Mammary epithelial cell (primary cell): ENCODE results near the gene SUSD3.

Source experiments
- EZH2 ChIP-seq: IDR thresholded peaks from 2 replicates; pipeline ENCODE4 v1.6.1; 2012; ENCODE audit warnings: low read length, inconsistent platforms, borderline replicate concordance
- TF ChIP-seq, protein P1 (sequence below), 2 donors: IDR thresholded peaks in 1 of 2; conservative IDR thresholded peaks in 1 of 2; 2 replicates each; pipeline ENCODE4 v1.5.1; 2011 to 2012; ENCODE audit warnings: inconsistent platforms in 2 of 2, low read length in 2 of 2, mild to moderate bottlenecking in 2 of 2, control low read depth in 1 of 2, low read depth in 1 of 2; ENCODE audit not compliant: insufficient read depth in 1 of 2; ENCODE audit errors: extremely low read depth in 1 of 2

DNA sequence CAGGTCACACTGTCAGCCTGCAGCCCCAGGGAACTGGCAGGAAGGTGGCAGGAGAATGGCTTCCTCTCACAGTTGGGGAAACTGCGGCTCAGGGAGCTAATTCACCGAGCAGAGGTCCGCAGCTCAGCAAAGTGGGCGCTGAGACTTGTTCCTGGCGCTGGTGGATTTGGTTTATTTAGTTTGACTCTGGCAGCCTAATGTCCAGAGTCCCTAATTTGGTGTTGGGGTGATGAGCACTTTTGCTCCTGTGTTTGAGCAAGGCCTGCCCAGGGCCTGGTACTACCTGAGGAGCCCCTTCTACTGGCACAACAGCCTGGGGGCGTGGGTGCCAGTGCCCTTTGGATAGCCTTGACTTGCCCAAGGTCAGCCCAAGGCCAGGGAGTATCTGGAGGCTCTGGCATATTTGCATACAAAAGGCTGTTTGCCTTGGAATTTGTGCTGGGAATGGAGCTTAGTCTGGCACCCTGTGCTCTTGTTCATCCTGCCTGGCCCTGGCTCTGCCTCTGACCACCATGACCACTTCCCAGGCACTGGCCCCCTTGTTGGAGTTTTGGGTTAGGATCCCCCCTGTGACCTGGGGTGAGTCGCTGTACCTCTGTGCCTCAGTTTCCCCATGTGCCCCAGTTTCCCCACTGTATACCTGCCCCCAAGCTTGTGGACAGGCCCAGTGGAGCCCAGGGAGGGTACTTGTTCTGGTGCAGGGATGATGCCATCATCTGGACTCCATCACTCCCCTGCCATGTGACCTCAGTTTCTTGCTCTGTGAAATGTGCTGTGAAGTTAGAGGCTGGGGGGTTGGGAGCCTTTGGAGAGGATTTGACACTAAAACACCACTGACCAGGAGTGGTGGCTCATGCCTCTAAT, 1.4 kb downstream of the SUSD3 start:
- TF ChIP-seq, protein P1, sequence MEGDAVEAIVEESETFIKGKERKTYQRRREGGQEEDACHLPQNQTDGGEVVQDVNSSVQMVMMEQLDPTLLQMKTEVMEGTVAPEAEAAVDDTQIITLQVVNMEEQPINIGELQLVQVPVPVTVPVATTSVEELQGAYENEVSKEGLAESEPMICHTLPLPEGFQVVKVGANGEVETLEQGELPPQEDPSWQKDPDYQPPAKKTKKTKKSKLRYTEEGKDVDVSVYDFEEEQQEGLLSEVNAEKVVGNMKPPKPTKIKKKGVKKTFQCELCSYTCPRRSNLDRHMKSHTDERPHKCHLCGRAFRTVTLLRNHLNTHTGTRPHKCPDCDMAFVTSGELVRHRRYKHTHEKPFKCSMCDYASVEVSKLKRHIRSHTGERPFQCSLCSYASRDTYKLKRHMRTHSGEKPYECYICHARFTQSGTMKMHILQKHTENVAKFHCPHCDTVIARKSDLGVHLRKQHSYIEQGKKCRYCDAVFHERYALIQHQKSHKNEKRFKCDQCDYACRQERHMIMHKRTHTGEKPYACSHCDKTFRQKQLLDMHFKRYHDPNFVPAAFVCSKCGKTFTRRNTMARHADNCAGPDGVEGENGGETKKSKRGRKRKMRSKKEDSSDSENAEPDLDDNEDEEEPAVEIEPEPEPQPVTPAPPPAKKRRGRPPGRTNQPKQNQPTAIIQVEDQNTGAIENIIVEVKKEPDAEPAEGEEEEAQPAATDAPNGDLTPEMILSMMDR (conservative IDR thresholded peaks at IDR 0.05 in 1 of 2, IDR thresholded peaks at IDR 0.05 in 1 of 2; ENCODE audit: extremely low read depth in 1 of 2, insufficient read depth in 1 of 2, low read depth in 1 of 2, low read length in 2 of 2) = no peak
- TF ChIP-seq EZH2 = no peak
